Osteoblast (primary cell): ENCODE data around the gene PARD6G. TPM values are rescaled to one million over a fixed set of nuclear protein-coding genes. Genes with fewer than 3 reads are reported as not detected.
A peak's percentile ranks its signal among the peaks of the same experiment; 100 is the strongest.

ENCODE experiments used
- DNase-seq: peaks from one replicate; pipeline ENCODE4 v3.0.0; 2011; ENCODE audit warnings: low spot score, mixed read lengths; ENCODE audit not compliant: insufficient read length; ENCODE audit errors: missing footprints
- H2AFZ ChIP-seq: 2 replicates; pipeline ENCODE4 v1.6.0; 2011; ENCODE audit warnings: mild to moderate bottlenecking, low read length
- H3K27ac ChIP-seq: 2 replicates; pipeline ENCODE4 v1.5.1; 2011; ENCODE audit warnings: mild to moderate bottlenecking, low read depth, low read length, moderate library complexity
- H3K27me3 ChIP-seq: 2 replicates; pipeline ENCODE4 v1.6.0; 2012; ENCODE audit warnings: mild to moderate bottlenecking, control low read depth, inconsistent platforms, low read length, moderate library complexity; ENCODE audit not compliant: insufficient read depth
- H3K36me3 ChIP-seq: 2 replicates; pipeline ENCODE4 v1.5.1; 2011; ENCODE audit warnings: mild to moderate bottlenecking, low read length, control low read depth, moderate library complexity; ENCODE audit not compliant: insufficient read depth
- H3K4me1 ChIP-seq: 2 replicates; pipeline ENCODE4 v1.5.1; 2011; ENCODE audit warnings: mild to moderate bottlenecking, low read length, control low read depth, moderate library complexity; ENCODE audit not compliant: insufficient read depth
- H3K4me2 ChIP-seq: 2 replicates; pipeline ENCODE4 v1.6.0; 2011; ENCODE audit warnings: mild to moderate bottlenecking, low read length; ENCODE audit not compliant: insufficient read depth
- H3K4me3 ChIP-seq: fragments of 200-600 bp; sonication (generic); 3 replicates; pipeline ENCODE4 v1.5.1; 2012; ENCODE audit warnings: mild to moderate bottlenecking, low read length, inconsistent platforms; ENCODE audit not compliant: insufficient read depth
- H3K79me2 ChIP-seq: 2 replicates; pipeline ENCODE4 v1.6.0; 2012; ENCODE audit warnings: mild to moderate bottlenecking, low read length, control low read depth, inconsistent platforms; ENCODE audit not compliant: insufficient read depth
- H3K9me3 ChIP-seq: 2 replicates; pipeline ENCODE4 v1.5.1; 2011; ENCODE audit warnings: low read depth, low read length, control low read depth
- H4K20me1 ChIP-seq: 2 replicates; pipeline ENCODE4 v1.6.0; 2012; ENCODE audit warnings: mild to moderate bottlenecking, low read length, control low read depth; ENCODE audit not compliant: insufficient read depth
- CTCF ChIP-seq: IDR thresholded peaks from 2 replicates; pipeline ENCODE4 v1.5.1; 2011; ENCODE audit warnings: mild to moderate bottlenecking, low read depth, low read length, moderate library complexity; ENCODE audit errors: extremely low read depth
- total RNA-seq: library from RNA; depleted of rRNA; stranded (reverse); fragments of >200 nt; gene quantifications from 2 replicates; pipeline ENCODE4 v1.2.3, GENCODE V29; 2012

Gene PARD6G
- total RNA-seq, 1 donor = 2.2 TPM

- no peak overlapping the region for H3K27ac ChIP-seq
- peak; percentile 50 for TF ChIP-seq CTCF
- no peak overlapping the region for H2AFZ ChIP-seq
- no peaks in the 10 kb centered on the region for H3K9me3 ChIP-seq
- DNase-seq = peak; percentile 83
- peak overlapping the region; percentile 55 for H3K4me2 ChIP-seq
- no peaks in the 10 kb centered on the region for H3K4me1 ChIP-seq
- no peaks in the 10 kb centered on the region for H3K27me3 ChIP-seq
- H3K79me2 ChIP-seq = no peaks in the 10 kb centered on the region
- H4K20me1 ChIP-seq = peaks cover 3% of the 10 kb centered on the region
- no peaks in the 10 kb centered on the region for H3K36me3 ChIP-seq
- no peak overlapping the region for H3K4me3 ChIP-seq
These were observed 87.3 kb downstream of the PARD6G start for GRCh38 chr18:80159713-80160636.

GRCh38 chr18:80158365-80158764 is 88.9 kb downstream of the PARD6G start:
- Histone ChIP-seq H2AFZ (no peak overlapping the region), H3K9me3 (no peaks in the 10 kb centered on the region), H3K27me3 (no peaks in the 10 kb centered on the region), H3K4me3 (no peak overlapping the region), H3K4me1 (no peaks in the 10 kb centered on the region), H3K36me3 (no peaks in the 10 kb centered on the region), H3K4me2 (no peak overlapping the region), H3K79me2 (no peaks in the 10 kb centered on the region), H4K20me1 (peaks cover 3% of the 10 kb centered on the region), H3K27ac (no peak overlapping the region)
- no peak for DNase-seq
- TF ChIP-seq CTCF = no peak

GRCh38 chr18:80157708-80158343 is 89.5 kb downstream of the PARD6G start:
- Histone ChIP-seq H3K27ac (no peak overlapping the region), H3K36me3 (no peaks in the 10 kb centered on the region), H2AFZ (no peak overlapping the region), H3K4me1 (no peaks in the 10 kb centered on the region), H3K79me2 (no peaks in the 10 kb centered on the region), H3K4me2 (no peak overlapping the region), H4K20me1 (peaks cover 3% of the 10 kb centered on the region), H3K27me3 (no peaks in the 10 kb centered on the region), H3K9me3 (no peaks in the 10 kb centered on the region), H3K4me3 (no peak overlapping the region)
- peak; percentile 87 for DNase-seq
- TF ChIP-seq CTCF = peak; percentile 99

GRCh38 chr18:80154293-80154692 is 93.0 kb downstream of the PARD6G start:
- no peaks in the 10 kb centered on the region for H3K4me1 ChIP-seq
- peak; percentile 49 for TF ChIP-seq CTCF
- DNase-seq = peak; percentile 57
- no peak overlapping the region for H3K27ac ChIP-seq
- no peak overlapping the region for H2AFZ ChIP-seq
- H3K79me2 ChIP-seq = no peaks in the 10 kb centered on the region
- H3K36me3 ChIP-seq = no peaks in the 10 kb centered on the region
- H3K9me3 ChIP-seq = no peaks in the 10 kb centered on the region
- H3K27me3 ChIP-seq = no peaks in the 10 kb centered on the region
- H3K4me3 ChIP-seq = no peak overlapping the region
- H4K20me1 ChIP-seq = peaks cover 3% of the 10 kb centered on the region
- no peak overlapping the region for H3K4me2 ChIP-seq
